ENCODE data around the gene KCND2.

Gene KCND2

GRCh38 chr7:120332433-120332832, 59.5 kb downstream of the KCND2 start:
- TF ChIP-seq RAD21 (IDR thresholded peaks at IDR 0.05; ENCODE audit: low read depth) (no peak), REST (IDR thresholded peaks at IDR 0.05; ENCODE audit: low read depth) (no peak), NFIC (IDR thresholded peaks at IDR 0.05) (no peak), USF1 (IDR thresholded peaks at IDR 0.05) (no peak), ZBTB7A (IDR thresholded peaks at IDR 0.05; ENCODE audit: low read depth) (no peak), YY1 (IDR thresholded peaks at IDR 0.05; ENCODE audit: low read depth) (no peak), TEAD4 (IDR thresholded peaks at IDR 0.05) (no peak), MAX (IDR thresholded peaks at IDR 0.05) (no peak), TCF12 (IDR thresholded peaks at IDR 0.05; ENCODE audit: low read depth) (no peak), CREB1 (IDR thresholded peaks at IDR 0.05; ENCODE audit: low read depth) (no peak), TAF1 (IDR thresholded peaks at IDR 0.05; ENCODE audit: low read depth) (no peak), EGR1 (IDR thresholded peaks at IDR 0.05) (no peak), CEBPB (IDR thresholded peaks at IDR 0.05) (no peak), EP300 (IDR thresholded peaks at IDR 0.05; ENCODE audit: borderline replicate concordance) (no peak)

GRCh38 chr7:120334475-120334874, 61.5 kb downstream of the KCND2 start:
- TF ChIP-seq REST (IDR thresholded peaks at IDR 0.05; ENCODE audit: low read depth) (no peak), RAD21 (IDR thresholded peaks at IDR 0.05; ENCODE audit: low read depth) (no peak), TCF12 (IDR thresholded peaks at IDR 0.05; ENCODE audit: low read depth) (no peak), ZBTB7A (IDR thresholded peaks at IDR 0.05; ENCODE audit: low read depth) (no peak), USF1 (IDR thresholded peaks at IDR 0.05) (no peak), MAX (IDR thresholded peaks at IDR 0.05) (no peak), CEBPB (IDR thresholded peaks at IDR 0.05) (no peak), CREB1 (IDR thresholded peaks at IDR 0.05; ENCODE audit: low read depth) (no peak)

- TF ChIP-seq FOXM1 (IDR thresholded peaks at IDR 0.05; ENCODE audit: borderline replicate concordance, low read depth) (no peak), CEBPB (IDR thresholded peaks at IDR 0.05) (no peak), RAD21 (IDR thresholded peaks at IDR 0.05; ENCODE audit: low read depth) (0 out of 2 replicates have a peak, but pooled peaks have one; percentile 15), TEAD4 (IDR thresholded peaks at IDR 0.05) (no peak), REST (IDR thresholded peaks at IDR 0.05; ENCODE audit: low read depth) (no peak), USF1 (IDR thresholded peaks at IDR 0.05) (no peak), ZBTB7A (IDR thresholded peaks at IDR 0.05; ENCODE audit: low read depth) (no peak), TCF12 (IDR thresholded peaks at IDR 0.05; ENCODE audit: low read depth) (no peak)
These were observed 64.4 kb downstream of the KCND2 start for GRCh38 chr7:120337308-120337907.

- TF ChIP-seq USF1 (IDR thresholded peaks at IDR 0.05) (no peak), TAF1 (IDR thresholded peaks at IDR 0.05; ENCODE audit: low read depth) (no peak), REST (IDR thresholded peaks at IDR 0.05; ENCODE audit: low read depth) (no peak), RAD21 (IDR thresholded peaks at IDR 0.05; ENCODE audit: low read depth) (no peak), CEBPB (IDR thresholded peaks at IDR 0.05) (no peak), ZBTB7A (IDR thresholded peaks at IDR 0.05; ENCODE audit: low read depth) (no peak), YY1 (IDR thresholded peaks at IDR 0.05; ENCODE audit: low read depth) (no peak), TCF12 (IDR thresholded peaks at IDR 0.05; ENCODE audit: low read depth) (no peak), NFIC (IDR thresholded peaks at IDR 0.05) (no peak), MAX (IDR thresholded peaks at IDR 0.05) (no peak), EGR1 (IDR thresholded peaks at IDR 0.05) (no peak), EP300 (IDR thresholded peaks at IDR 0.05; ENCODE audit: borderline replicate concordance) (no peak), CREB1 (IDR thresholded peaks at IDR 0.05; ENCODE audit: low read depth) (no peak), TEAD4 (IDR thresholded peaks at IDR 0.05) (no peak), FOXM1 (IDR thresholded peaks at IDR 0.05; ENCODE audit: borderline replicate concordance, low read depth) (no peak)
These were observed 71.3 kb downstream of the KCND2 start for GRCh38 chr7:120344276-120344675.
